ENCODE measurements around the gene CACNB2.

GRCh38 chr10:18098201-18098600, 42.0 kb upstream of the CACNB2 start:
- TF ChIP-seq CTCF (IDR thresholded peaks at IDR 0.05; ENCODE audit: poor library complexity) (no peak), EZH2phosphoT487 (IDR thresholded peaks at IDR 0.05; ENCODE audit: low read depth, severe bottlenecking, unreplicated experiment) (no peak)

Data from hepatocyte (in vitro differentiated cells).